ENCODE data around the gene NDFIP1. TPM values are rescaled to one million over a fixed set of nuclear protein-coding genes. Genes with fewer than 3 reads are reported as not detected.
"Not testable (repeated sequence)": the region's sequence is repeated elsewhere in the genome, so short reads cannot be mapped to it uniquely, and the experiment has no call there.

Gene NDFIP1
- total RNA-seq, 1 donor from 2014 or later, result 53.0 TPM

- DNase-seq (ENCODE audit: low read depth in 2 of 2), result no peak
Observed at GRCh38 chr5:142153674-142154448, 45.3 kb downstream of the NDFIP1 start.

DNA sequence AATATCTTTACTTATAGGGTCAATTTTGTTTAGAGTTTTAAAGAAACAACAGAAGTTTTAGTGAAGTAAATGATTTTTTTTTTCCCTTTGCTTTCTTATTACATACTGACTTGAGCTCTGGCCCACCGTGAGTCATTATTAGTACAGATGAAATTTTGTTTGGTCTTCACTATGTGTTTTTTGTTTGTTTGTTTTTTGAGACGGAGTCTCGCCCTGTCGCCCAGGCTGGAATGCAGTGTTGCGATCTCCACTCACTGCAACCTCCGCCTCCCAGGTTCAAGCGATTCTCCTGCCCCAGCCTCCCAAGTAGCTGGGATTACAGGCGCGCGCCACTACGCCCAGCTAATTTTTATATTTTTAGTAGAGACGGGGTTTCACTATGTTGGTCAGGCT is 45.9 kb downstream of the NDFIP1 start:
- not testable (repeated sequence) for DNase-seq (ENCODE audit: low read depth in 2 of 2)

DNA sequence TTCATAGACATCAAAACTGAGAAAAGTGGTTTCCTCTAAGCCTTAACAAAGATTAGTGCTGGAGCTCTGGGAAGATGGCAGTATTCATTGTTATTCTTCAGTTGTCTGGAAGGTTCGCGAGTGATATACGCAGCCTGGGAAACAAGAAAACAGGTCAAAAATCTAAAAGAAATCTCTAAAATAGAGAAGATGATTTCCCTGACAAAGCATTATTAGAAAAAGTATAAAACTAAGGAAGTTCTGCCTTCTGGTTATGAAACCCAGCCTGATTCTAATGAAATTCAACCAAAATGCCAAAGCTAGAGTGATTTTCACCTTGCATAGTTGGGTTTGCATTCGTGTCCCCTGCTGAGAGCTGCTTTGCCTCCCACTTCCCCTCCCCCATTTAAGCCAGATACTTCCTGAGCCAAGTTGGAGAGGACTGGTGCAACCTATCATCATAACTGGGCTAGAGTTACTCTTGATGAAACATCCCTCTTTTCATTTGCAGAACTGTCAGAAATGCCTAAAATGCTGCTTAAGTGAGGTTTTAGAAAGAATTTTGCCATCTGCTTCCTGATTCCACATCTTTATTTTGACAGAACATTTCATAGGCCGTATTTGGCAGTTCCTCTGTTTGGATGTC is 48.4 kb downstream of the NDFIP1 start:
- DNase-seq (ENCODE audit: low read depth in 2 of 2), result peak in 1 of 2 donors; percentile 59

- DNase-seq (ENCODE audit: low read depth in 2 of 2), result no peak
Observed at GRCh38 chr5:142159354-142159753, 50.8 kb downstream of the NDFIP1 start.

DNA sequence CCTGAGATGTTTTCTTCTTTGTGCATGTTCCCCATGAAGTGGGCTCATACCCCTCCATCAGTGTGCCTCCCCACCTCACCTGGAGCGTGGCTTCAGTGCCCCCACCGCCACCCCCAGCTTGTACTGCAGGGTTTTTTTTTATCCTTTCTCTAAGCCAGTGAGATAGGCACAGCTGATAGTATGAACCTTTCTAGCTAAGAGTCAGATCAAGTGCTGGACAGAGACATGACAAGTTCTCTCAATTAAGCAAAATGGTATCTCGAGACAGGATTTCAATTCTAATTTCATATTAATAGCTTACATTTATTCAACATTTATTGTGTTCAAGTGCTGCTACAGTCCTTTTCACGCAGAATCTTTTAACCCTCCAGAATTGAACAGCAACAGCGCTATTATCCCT is 55.7 kb downstream of the NDFIP1 start:
- DNase-seq (ENCODE audit: low read depth in 2 of 2), result no peak

DNA sequence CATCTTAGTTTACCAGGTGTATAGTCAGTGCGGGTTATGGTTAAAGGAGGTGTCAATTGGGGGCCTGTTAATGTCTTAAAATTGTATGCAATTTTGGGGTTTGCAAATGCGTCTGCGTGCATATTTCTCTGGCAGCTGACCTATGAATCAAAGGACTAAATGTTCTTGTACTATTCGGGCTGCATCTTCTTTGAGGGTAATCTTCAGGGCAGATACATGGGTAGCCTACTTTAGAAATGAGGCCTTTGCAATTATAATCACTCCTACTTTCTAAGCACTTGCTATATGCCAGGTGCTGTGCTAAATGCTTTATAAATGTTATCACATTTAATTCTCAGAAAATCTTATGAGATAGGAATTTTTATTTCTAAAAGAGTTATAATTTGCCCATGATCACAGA is 58.2 kb downstream of the NDFIP1 start:
- no peak for DNase-seq (ENCODE audit: low read depth in 2 of 2)

DNA sequence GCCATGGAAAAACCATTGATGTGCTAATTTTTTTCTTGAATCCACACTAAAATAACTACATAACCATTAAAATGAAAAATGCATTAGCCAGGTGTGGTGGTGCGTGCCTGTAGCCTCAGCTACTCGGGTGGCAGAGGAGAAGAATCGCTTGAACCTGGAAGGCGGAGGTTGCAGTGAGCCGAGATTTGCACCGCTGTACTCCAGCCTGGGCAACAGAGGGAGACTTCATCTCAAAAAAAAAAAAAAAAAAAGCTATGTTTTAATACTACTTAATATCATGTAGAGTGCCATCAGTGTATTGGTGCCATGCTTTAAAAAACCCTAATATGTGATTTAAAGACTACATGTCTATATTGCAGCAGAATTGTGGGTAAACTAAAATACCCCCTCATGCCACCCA is 58.9 kb downstream of the NDFIP1 start:
- peak in 1 of 2 donors; percentile 13 for DNase-seq (ENCODE audit: low read depth in 2 of 2)

GRCh38 chr5:142168365-142168764 is 59.8 kb downstream of the NDFIP1 start:
- no peak for DNase-seq (ENCODE audit: low read depth in 2 of 2)

- peak in 1 of 2 donors; percentile 19 for DNase-seq (ENCODE audit: low read depth in 2 of 2)
Observed at GRCh38 chr5:142170254-142170953, 61.8 kb downstream of the NDFIP1 start.

DNA sequence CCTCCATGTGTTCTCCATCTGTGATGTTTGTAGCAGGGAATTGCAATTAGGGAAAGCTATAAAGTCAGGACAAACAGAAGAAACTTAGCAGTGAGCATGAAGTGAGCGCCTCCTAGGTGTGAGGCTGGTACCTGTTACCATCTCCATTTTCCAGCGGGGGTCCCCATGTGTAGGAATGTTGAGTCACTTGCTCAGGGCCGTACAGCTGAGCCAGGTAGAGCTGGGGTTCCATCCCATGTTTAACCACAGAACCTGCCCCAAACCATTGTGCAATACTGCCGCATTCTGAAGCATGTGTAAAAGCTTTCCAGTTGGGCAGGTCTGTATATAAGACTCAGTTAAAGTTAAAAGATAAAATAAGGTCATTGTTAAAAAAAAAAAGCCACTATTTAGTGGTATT is 62.7 kb downstream of the NDFIP1 start:
- DNase-seq (ENCODE audit: low read depth in 2 of 2), result no peak

- no peak for DNase-seq (ENCODE audit: low read depth in 2 of 2)
Observed at GRCh38 chr5:142175039-142175438, 66.5 kb downstream of the NDFIP1 start.

- DNase-seq (ENCODE audit: low read depth in 2 of 2), result no peak
Observed at GRCh38 chr5:142175461-142176142, 67.0 kb downstream of the NDFIP1 start.

DNA sequence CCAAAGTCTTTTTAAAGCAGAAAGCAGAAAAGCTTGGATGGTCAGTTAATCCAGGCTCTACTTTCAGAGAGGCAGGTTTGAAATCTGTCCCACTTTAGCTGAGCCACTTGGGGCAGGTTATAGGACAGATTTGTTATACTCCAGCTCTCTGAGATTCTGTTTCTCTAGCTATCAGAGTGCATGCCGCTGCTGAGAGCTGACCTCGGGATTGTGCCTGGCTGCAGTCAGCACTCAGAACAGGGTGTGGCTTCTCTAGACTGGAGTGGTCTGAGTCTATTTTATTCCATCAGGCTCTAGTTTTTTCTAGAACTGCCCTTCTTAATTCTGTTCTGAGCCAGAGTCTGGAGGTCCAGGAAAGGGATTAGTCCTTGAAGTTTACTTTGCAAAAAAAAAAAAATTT is 67.7 kb downstream of the NDFIP1 start:
- no peak for DNase-seq (ENCODE audit: low read depth in 2 of 2)

GRCh38 chr5:142178651-142179050 is 70.1 kb downstream of the NDFIP1 start:
- no peak for DNase-seq (ENCODE audit: low read depth in 2 of 2)

GRCh38 chr5:142179776-142180387 is 71.3 kb downstream of the NDFIP1 start:
- DNase-seq (ENCODE audit: low read depth in 2 of 2), result no peak

- no peak for DNase-seq (ENCODE audit: low read depth in 2 of 2)
Observed at GRCh38 chr5:142181096-142181495, 72.5 kb downstream of the NDFIP1 start.

DNA sequence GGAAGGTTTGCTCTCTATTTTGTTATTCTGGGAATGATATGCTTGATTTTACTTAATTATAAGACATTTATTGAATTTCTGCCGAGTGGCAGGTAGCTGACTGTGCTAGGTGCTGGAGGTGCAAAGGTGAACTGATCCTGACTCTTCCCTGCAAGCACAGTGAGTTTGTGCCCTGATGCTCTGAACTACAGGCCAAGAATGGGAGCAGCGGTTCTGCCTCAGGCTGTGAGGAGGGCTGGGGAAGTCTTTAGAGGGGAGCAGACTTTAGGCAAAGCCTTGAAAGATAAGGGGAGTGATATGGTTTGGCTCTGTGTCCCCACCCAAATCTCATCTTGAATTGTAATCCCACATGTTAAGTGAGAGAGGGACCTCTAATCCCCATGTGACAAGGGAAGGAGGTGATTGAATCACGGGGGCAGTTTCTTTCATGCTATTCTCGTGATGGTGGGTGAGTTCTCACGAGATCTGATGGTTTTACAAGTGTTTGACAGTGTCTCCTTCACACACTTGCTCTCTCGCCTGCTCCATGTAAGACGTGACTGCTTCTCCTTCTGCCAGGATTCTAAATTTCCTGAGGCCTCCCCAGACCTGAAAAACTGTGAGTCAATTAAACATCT is 73.1 kb downstream of the NDFIP1 start:
- no peak for DNase-seq (ENCODE audit: low read depth in 2 of 2)

DNA sequence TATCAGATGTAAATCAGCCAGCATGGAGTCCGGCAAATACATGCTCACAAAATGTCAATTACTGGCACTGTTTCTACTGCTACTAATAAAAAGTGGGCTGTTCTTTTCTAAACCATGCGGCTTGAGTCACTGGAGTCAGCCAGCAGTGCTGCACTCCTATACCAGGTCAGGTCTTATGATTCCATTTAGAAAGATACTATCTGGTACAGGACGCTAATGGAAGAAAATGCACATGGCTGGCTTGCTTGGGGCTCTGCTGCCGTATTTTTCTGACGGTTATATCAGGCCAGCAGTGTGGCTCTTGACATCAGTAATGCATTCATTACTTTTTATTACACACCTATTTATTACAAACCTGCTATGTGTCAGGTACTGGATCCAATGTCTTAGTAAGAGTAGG is 74.3 kb downstream of the NDFIP1 start:
- no peak for DNase-seq (ENCODE audit: low read depth in 2 of 2)

DNA sequence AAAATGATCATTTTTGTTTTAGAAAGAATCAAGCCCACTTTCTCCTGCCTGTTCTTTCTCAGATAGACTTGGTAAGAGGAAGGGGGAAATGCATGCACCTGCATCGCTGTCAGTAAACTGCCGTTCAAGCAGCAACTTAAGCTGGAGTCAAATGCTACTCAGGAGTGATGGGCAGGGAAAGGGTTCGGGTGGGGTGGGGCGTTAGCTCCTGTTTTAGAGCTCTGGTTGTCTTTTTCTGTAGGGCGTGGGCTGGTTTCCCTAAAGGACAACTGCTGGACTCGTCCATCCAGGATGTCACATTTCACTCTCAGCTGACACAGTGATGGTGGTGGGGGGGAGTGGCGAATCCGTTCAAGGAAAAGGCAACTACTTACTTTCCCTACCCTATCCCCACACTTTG is 75.0 kb downstream of the NDFIP1 start:
- no peak for DNase-seq (ENCODE audit: low read depth in 2 of 2)

- no peak for DNase-seq (ENCODE audit: low read depth in 2 of 2)
Observed at GRCh38 chr5:142184988-142185387, 76.4 kb downstream of the NDFIP1 start.

GRCh38 chr5:142186514-142186856 is 77.9 kb downstream of the NDFIP1 start:
- DNase-seq (ENCODE audit: low read depth in 2 of 2), result no peak

Measured in lung microvascular endothelial cell (primary cell).